Liver (tissue), 3 donors: Measurements from ENCODE around the gene CPNE5.

ENCODE experiments used
- CTCF ChIP-seq: fragments of 150-350 bp; IDR thresholded peaks from 2 replicates; pipeline ENCODE4 v1.5.1; 2017; ENCODE audit warnings: improper control_type of control experiment, low read depth, low read length; ENCODE audit not compliant: missing input control
- EGR1 ChIP-seq, 2 donors: IDR thresholded peaks; 2 replicates each; pipeline ENCODE4 v1.6.1; 2016 to 2018; ENCODE audit warnings: antibody characterized with exemption in 2 of 2, low read depth in 2 of 2
- FOXA1 ChIP-seq: IDR thresholded peaks from 2 replicates; pipeline ENCODE4 v1.6.1; 2016; ENCODE audit warnings: antibody characterized with exemption
- GABPA ChIP-seq, 2 donors: IDR thresholded peaks in 1 of 2; conservative IDR thresholded peaks in 1 of 2; 2 replicates each; pipeline ENCODE4 v1.6.1; 2016; ENCODE audit warnings: antibody characterized with exemption in 2 of 2, mild to moderate bottlenecking in 1 of 2, moderate library complexity in 1 of 2
- HNF4A ChIP-seq, 2 donors: conservative IDR thresholded peaks; 2 replicates each; pipeline ENCODE4 v1.6.1; 2016; ENCODE audit warnings: antibody characterized with exemption in 2 of 2, mild to moderate bottlenecking in 2 of 2
- JUND ChIP-seq, 2 donors: IDR thresholded peaks; 2 replicates each; pipeline ENCODE4 v1.6.1; 2016; ENCODE audit warnings: antibody characterized with exemption in 2 of 2
- RAD21 ChIP-seq, 2 donors: IDR thresholded peaks; 2 replicates each; pipeline ENCODE4 v1.6.1; 2016; ENCODE audit warnings: antibody characterized with exemption in 2 of 2, mild to moderate bottlenecking in 2 of 2
- REST ChIP-seq: IDR thresholded peaks from 2 replicates; pipeline ENCODE4 v1.6.1; 2016; ENCODE audit warnings: antibody characterized with exemption, mild to moderate bottlenecking
- SP1 ChIP-seq: IDR thresholded peaks from 2 replicates; pipeline ENCODE4 v1.6.1; 2018; ENCODE audit warnings: antibody characterized with exemption, mild to moderate bottlenecking
- TAF1 ChIP-seq: conservative IDR thresholded peaks from 2 replicates; pipeline ENCODE4 v1.6.1; 2016; ENCODE audit warnings: antibody characterized with exemption, mild to moderate bottlenecking
- YY1 ChIP-seq: IDR thresholded peaks from 2 replicates; pipeline ENCODE4 v1.6.1; 2016; ENCODE audit warnings: antibody characterized with exemption, mild to moderate bottlenecking
- TF ChIP-seq, protein P1 (sequence below): IDR thresholded peaks from 2 replicates; pipeline ENCODE4 v1.6.1; 2016; ENCODE audit warnings: antibody characterized with exemption
- TF ChIP-seq, protein P2 (sequence below): IDR thresholded peaks from 2 replicates; pipeline ENCODE4 v1.6.1; 2016; ENCODE audit warnings: antibody characterized with exemption
- donor health status: healthy.
- donor health status: healthy.

DNA sequence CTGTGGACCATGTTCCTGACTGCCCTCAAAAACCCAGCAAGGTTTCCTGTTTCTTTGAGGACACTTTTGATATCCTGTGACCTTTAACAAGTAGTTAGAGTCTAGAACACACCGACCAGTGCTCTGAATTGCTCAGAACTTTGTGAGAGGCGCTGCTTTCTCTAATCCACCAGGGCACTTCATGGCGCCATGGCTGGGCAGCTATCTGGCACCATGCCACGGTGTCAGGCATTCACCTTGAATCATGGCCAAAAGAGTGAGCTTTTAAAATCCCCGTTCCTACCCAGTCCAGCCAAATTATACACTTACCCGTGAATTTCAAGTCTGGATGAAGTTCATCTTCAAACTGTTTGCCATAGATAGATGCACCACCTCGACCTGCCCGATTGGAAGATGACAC lies 17.0 kb upstream of the CPNE5 start:
- no peak for TF ChIP-seq REST
- no peak for TF ChIP-seq YY1
- TF ChIP-seq JUND (IDR thresholded peaks at IDR 0.05), result no peak
- no peak for TF ChIP-seq FOXA1
- no peak for TF ChIP-seq CTCF
- TF ChIP-seq GABPA (IDR thresholded peaks at IDR 0.05 in 1 of 2, conservative IDR thresholded peaks at IDR 0.05 in 1 of 2), result no peak
- TF ChIP-seq, protein P1, sequence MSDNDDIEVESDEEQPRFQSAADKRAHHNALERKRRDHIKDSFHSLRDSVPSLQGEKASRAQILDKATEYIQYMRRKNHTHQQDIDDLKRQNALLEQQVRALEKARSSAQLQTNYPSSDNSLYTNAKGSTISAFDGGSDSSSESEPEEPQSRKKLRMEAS, result no peak
- TF ChIP-seq RAD21 (IDR thresholded peaks at IDR 0.05), result no peak
- no peak for TF ChIP-seq TAF1
- TF ChIP-seq, protein P2, sequence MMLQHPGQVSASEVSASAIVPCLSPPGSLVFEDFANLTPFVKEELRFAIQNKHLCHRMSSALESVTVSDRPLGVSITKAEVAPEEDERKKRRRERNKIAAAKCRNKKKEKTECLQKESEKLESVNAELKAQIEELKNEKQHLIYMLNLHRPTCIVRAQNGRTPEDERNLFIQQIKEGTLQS, result no peak
- TF ChIP-seq SP1, result no peak
- TF ChIP-seq EGR1 (IDR thresholded peaks at IDR 0.05; ENCODE audit: low read depth in 2 of 2), result no peak
- TF ChIP-seq HNF4A (conservative IDR thresholded peaks at IDR 0.05), result no peak
